BJ (cell line): ENCODE data around the gene FLT1. TPM values are rescaled to one million over a fixed set of nuclear protein-coding genes. Genes with fewer than 3 reads are reported as not detected.

Experiments
- CTCF ChIA-PET: fragments of 350-600 bp; formaldehyde crosslinking; extraction: SDS; loops from one replicate; lab custom pipeline; 2021; ENCODE audit warnings: antibody characterized with exemption, inconsistent platforms; lab: Yijun Ruan, JAX
- POLR2A ChIA-PET: fragments of 300-600 bp; sonication (Branson Sonifier 250); formaldehyde crosslinking; extraction: SDS; loops from one replicate; lab custom pipeline; 2021; ENCODE audit warnings: antibody characterized with exemption; lab: Charles Lee
- DNase-seq: peaks from one replicate; pipeline ENCODE4 v3.0.0-alpha.2; 2011; ENCODE audit warnings: low read depth
- H3K27me3 ChIP-seq: 2 replicates; pipeline ENCODE4 v1.6.0; 2011; ENCODE audit warnings: low read length; ENCODE audit not compliant: control insufficient read depth, insufficient read depth
- H3K36me3 ChIP-seq: 2 replicates; pipeline ENCODE4 v1.5.1; 2011; ENCODE audit warnings: low read length; ENCODE audit not compliant: control insufficient read depth, insufficient read depth
- H3K4me3 ChIP-seq: 2 replicates; pipeline ENCODE4 v1.5.1; 2011; ENCODE audit warnings: low read depth, mild to moderate bottlenecking, control low read depth, low read length
- polyA plus RNA-seq: library from polyadenylated mRNA; depleted of rRNA; stranded (reverse); fragments of >200 nt; gene quantifications from 2 replicates; pipeline ENCODE4 v1.2.3, GENCODE V29; 2011
- TF ChIP-seq, protein P1 (sequence below): IDR thresholded peaks from 2 replicates; pipeline ENCODE4 v1.5.1; 2011; ENCODE audit warnings: low read depth, mild to moderate bottlenecking, control low read depth, inconsistent platforms, low read length, moderate library complexity; ENCODE audit not compliant: insufficient read depth

FLT1 gene
- polyA plus RNA-seq, 1 experiment = 37.8 TPM

DNA sequence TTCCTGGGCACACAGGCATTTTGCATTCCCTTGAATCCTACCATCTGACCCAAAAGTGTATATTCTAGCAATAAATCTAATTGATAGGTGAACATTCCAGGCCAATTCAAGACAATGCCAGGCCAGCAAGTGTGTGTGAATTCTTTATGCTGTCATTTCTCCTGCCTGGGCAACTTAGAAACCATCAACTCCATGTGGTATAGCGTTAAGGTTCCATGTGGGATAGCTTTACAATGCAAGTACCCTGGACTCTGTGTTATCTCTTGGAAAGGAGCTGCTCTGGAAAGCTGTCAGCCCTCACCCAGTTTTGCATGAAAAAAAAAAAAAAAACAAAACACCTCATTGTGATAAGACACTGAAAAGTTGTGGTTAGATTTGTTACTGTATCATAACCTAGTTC lies 15.6 kb upstream of the FLT1 start:
- CTCF ChIA-PET = no interaction called here
- no peak overlapping the region for H3K4me3 ChIP-seq
- TF ChIP-seq, protein P1, sequence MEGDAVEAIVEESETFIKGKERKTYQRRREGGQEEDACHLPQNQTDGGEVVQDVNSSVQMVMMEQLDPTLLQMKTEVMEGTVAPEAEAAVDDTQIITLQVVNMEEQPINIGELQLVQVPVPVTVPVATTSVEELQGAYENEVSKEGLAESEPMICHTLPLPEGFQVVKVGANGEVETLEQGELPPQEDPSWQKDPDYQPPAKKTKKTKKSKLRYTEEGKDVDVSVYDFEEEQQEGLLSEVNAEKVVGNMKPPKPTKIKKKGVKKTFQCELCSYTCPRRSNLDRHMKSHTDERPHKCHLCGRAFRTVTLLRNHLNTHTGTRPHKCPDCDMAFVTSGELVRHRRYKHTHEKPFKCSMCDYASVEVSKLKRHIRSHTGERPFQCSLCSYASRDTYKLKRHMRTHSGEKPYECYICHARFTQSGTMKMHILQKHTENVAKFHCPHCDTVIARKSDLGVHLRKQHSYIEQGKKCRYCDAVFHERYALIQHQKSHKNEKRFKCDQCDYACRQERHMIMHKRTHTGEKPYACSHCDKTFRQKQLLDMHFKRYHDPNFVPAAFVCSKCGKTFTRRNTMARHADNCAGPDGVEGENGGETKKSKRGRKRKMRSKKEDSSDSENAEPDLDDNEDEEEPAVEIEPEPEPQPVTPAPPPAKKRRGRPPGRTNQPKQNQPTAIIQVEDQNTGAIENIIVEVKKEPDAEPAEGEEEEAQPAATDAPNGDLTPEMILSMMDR = no peak
- no peaks in the 10 kb centered on the region for H3K36me3 ChIP-seq
- H3K27me3 ChIP-seq = no peaks in the 10 kb centered on the region
- POLR2A ChIA-PET = interaction anchor here (0.6 kb wide), 1 partner anchor 20 kb away, joined by 3 read pairs; no protein-coding TSS in a partner anchor
- DNase-seq = no peak

DNA sequence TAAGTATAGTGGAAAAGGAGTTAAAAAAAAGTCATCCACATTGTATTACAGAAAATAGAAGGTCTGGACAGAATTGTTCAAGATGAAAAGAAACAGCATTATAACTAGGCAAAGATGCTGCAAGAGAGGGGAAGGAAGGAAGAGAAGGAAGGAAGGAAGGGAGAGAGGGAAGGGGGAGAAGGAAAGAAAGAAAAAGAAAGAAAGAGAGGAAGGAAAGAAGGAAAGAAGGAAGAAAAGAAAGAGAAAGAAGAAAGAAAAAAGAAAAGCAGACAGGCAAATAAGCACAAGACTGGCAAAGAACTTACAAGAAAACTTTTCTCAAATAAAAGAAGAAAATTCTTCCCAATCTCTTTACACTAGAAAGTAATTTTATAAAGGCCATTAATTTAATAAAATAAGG lies 15.1 kb upstream of the FLT1 start:
- Histone ChIP-seq H3K4me3 (no peak overlapping the region), H3K36me3 (no peaks in the 10 kb centered on the region), H3K27me3 (no peaks in the 10 kb centered on the region)
- no peak for DNase-seq
- TF ChIP-seq, protein P1 = no peak
- CTCF ChIA-PET = no interaction called here
- POLR2A ChIA-PET = no interaction called here

DNA sequence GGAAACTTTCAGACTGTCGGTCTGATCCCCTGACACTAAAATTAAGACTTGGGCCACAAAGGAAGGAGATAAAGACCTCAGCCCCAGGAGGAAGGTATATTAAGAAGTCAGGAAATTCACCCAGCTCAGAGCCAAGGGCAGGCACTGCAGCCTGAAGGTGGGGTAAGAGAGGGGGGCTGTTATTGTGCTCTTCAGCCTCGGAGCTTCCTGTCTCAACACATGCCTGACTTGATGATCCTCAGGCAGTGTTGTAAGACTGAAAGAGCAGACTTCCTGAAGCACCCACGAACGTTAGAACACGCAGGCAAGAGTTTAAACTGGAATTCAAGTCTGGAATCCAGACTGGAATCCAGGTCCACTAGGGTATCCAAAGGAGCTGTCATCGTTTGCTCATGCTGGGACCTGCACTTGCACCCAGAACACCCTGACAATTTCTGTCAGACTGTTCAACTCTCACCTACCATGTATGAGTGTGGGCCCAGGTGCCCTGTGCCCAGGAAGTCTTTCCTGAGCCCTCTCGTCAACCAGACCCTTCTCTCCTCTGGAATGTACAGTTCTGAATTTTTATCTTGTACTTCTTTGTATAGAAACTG lies 10.7 kb upstream of the FLT1 start:
- TF ChIP-seq, protein P1 = no peak
- ChIA-PET POLR2A (interaction anchor here (0.6 kb wide), 1 partner anchor 14 kb away, joined by 4 read pairs; no protein-coding TSS in a partner anchor), CTCF (interaction anchor here (1.1 kb wide), 1 partner anchor 10 kb away, joined by 3 read pairs; the partner anchor contains the start of gene FLT1)
- Histone ChIP-seq H3K36me3 (no peaks in the 10 kb centered on the region), H3K4me3 (no peak overlapping the region), H3K27me3 (no peaks in the 10 kb centered on the region)
- DNase-seq = no peak

DNA sequence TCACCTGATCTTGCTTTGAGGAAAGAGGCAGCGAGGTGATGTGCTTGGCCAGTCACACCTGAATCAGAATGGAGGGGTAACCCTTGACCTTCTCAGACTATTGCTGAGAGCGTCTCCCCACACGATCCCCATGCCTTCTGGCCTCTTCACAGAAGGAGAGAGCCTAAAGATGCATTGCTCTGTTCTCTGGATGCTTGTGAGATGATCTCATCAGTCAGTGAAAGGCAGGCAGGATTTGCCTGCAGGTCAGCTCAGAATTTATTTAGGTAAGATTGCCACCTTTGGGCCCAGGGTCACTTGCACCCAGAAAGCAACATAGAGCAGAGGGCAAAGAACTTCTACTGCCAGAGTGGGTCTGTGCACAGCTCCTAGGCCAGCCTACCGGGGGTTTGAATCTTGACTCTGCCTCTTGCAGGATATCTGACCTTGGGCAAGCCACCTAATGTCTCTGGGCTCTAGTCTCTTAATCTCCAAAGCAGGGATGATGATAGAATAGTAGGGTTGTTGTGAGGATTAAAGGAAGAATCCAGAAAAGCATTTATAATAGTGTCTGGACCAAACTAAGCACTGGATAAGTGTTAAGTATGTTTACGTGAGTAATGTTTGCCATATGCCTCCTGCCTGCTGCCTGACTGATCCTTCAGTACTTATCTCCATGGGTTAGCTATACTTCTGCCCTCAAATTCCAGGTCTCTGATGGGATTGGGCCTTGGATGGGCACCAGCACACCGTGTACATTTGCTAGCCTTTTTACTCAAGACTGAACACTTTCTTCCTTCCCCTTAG lies 8.4 kb upstream of the FLT1 start:
- Histone ChIP-seq H3K4me3 (no peak overlapping the region), H3K36me3 (no peaks in the 10 kb centered on the region), H3K27me3 (no peaks in the 10 kb centered on the region)
- ChIA-PET CTCF (interaction anchor here (0.7 kb wide), 1 partner anchor 28 kb away, joined by 3 read pairs; no protein-coding TSS in a partner anchor), POLR2A (no interaction called here)
- TF ChIP-seq, protein P1 = no peak
- DNase-seq = no peak

DNA sequence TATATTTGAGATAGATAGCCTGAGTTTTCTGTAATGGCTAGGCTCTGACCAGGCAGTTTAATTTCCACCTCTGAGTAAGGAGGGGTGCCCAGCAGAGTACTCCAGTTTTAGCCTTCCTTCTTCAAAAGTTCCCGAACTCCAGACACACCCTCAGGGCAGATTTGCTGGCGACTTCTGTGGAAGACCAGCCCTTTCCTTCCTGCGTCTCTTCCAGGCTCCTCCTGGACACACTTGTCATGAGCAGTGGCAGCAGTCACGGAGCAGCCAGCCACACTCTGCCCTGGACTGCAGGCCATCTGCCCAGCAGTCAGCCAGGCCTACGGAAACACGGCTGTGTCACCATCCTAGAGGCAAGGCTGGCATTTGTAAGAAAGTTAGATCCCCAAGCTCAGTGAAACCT lies 6.6 kb upstream of the FLT1 start:
- TF ChIP-seq, protein P1 = no peak
- POLR2A ChIA-PET = no interaction called here
- no peak for DNase-seq
- CTCF ChIA-PET = no interaction called here
- H3K4me3 ChIP-seq = no peak overlapping the region
- no peaks in the 10 kb centered on the region for H3K27me3 ChIP-seq
- H3K36me3 ChIP-seq = no peaks in the 10 kb centered on the region
